ENCODE data around the gene UCP2. TPM values are rescaled to one million over a fixed set of nuclear protein-coding genes. Genes with fewer than 3 reads are reported as not detected.
A peak's percentile ranks its signal among the peaks of the same experiment; 100 is the strongest.

Gene UCP2
- polyA plus RNA-seq, 4 donors, result 26.4 to 49.8 (median 36.2) TPM

DNA sequence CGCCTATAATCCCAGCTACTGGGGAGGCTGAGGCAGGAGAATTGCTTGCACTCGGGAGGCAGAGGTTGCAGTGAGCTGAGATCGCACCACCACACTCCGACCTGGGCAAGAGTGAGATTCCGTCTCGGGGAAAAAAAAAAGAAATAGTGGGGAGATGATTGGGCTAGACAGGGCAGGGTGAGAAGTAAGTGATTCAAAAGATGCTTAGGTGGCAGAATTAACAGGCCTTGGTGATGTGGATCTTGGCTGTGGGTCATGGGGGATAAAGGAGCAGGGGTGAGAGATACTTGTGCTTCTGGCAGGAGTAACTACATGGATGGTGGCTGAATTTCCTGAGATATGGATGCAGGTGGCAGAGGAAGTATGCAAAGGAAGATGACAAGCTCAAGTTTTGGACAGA lies 39.4 kb upstream of the UCP2 start:
- no peaks in the 10 kb centered on the region for H3K9me3 ChIP-seq (ENCODE audit: control insufficient read depth in 2 of 2, insufficient read depth in 1 of 2, low read depth in 1 of 2, low read length in 1 of 2)
- peak overlapping the region in 1 of 3 donors; percentile 27 for H3K27ac ChIP-seq (ENCODE audit: low read depth in 1 of 3, low read length in 2 of 3)
- FAIRE-seq (no peak), DNase-seq (no peak)
- 93 to 95% (median 94%) methylated on average over 6 of the region's 6 CpGs for WGBS, 3 donors
- peaks cover 0 to 17% (median 0%) of the 10 kb centered on the region in 3 donors for H3K36me3 ChIP-seq (ENCODE audit: control insufficient read depth in 3 of 3, insufficient read depth in 2 of 3, low read depth in 1 of 3, low read length in 3 of 3)
- H3K27me3 ChIP-seq (ENCODE audit: control insufficient read depth in 3 of 3, insufficient read depth in 3 of 3, low read length in 3 of 3), result no peaks in the 10 kb centered on the region
- peaks cover 18 to 23% (median 22%) of the 10 kb centered on the region in 3 donors for H3K4me1 ChIP-seq (ENCODE audit: control insufficient read depth in 3 of 3, insufficient read depth in 2 of 3, low read depth in 1 of 3, low read length in 2 of 3)
- H3K4me3 ChIP-seq (ENCODE audit: low read depth in 1 of 3, low read length in 3 of 3), result no peak overlapping the region

GRCh38 chr11:74020539-74020938 lies 37.9 kb upstream of the UCP2 start:
- Histone ChIP-seq H3K27ac (ENCODE audit: low read depth in 1 of 3, low read length in 2 of 3) (peak overlapping the region in 1 of 3 donors; percentile 86), H3K4me3 (ENCODE audit: low read depth in 1 of 3, low read length in 3 of 3) (no peak overlapping the region), H3K36me3 (ENCODE audit: control insufficient read depth in 3 of 3, insufficient read depth in 2 of 3, low read depth in 1 of 3, low read length in 3 of 3) (peaks cover 0 to 23% (median 0%) of the 10 kb centered on the region in 3 donors), H3K9me3 (ENCODE audit: control insufficient read depth in 2 of 2, insufficient read depth in 1 of 2, low read depth in 1 of 2, low read length in 1 of 2) (no peaks in the 10 kb centered on the region), H3K27me3 (ENCODE audit: control insufficient read depth in 3 of 3, insufficient read depth in 3 of 3, low read length in 3 of 3) (no peaks in the 10 kb centered on the region), H3K4me1 (ENCODE audit: control insufficient read depth in 3 of 3, insufficient read depth in 2 of 3, low read depth in 1 of 3, low read length in 2 of 3) (peaks cover 22 to 24% (median 23%) of the 10 kb centered on the region in 3 donors)
- DNase-seq, result no peak
- no peak for FAIRE-seq
- WGBS, 3 donors, result 72 to 89% (median 77%) methylated on average over 4 of the region's 4 CpGs

GRCh38 chr11:74019860-74020259 lies 37.2 kb upstream of the UCP2 start:
- no peak overlapping the region for H3K4me3 ChIP-seq (ENCODE audit: low read depth in 1 of 3, low read length in 3 of 3)
- FAIRE-seq (no peak), DNase-seq (no peak)
- WGBS, 3 donors, result 66 to 74% (median 66%) methylated on average over 4 of the region's 4 CpGs
- peaks cover 0 to 25% (median 0%) of the 10 kb centered on the region in 3 donors for H3K36me3 ChIP-seq (ENCODE audit: control insufficient read depth in 3 of 3, insufficient read depth in 2 of 3, low read depth in 1 of 3, low read length in 3 of 3)
- no peaks in the 10 kb centered on the region for H3K27me3 ChIP-seq (ENCODE audit: control insufficient read depth in 3 of 3, insufficient read depth in 3 of 3, low read length in 3 of 3)
- H3K27ac ChIP-seq (ENCODE audit: low read depth in 1 of 3, low read length in 2 of 3), result peak overlapping the region; percentile 69 to 86 (median 78)
- peaks cover 22 to 24% (median 23%) of the 10 kb centered on the region in 3 donors for H3K4me1 ChIP-seq (ENCODE audit: control insufficient read depth in 3 of 3, insufficient read depth in 2 of 3, low read depth in 1 of 3, low read length in 2 of 3)
- no peaks in the 10 kb centered on the region for H3K9me3 ChIP-seq (ENCODE audit: control insufficient read depth in 2 of 2, insufficient read depth in 1 of 2, low read depth in 1 of 2, low read length in 1 of 2)

GRCh38 chr11:74019104-74019738 lies 36.6 kb upstream of the UCP2 start:
- peak; percentile 69 to 84 for DNase-seq
- Histone ChIP-seq H3K27ac (ENCODE audit: low read depth in 1 of 3, low read length in 2 of 3) (peak overlapping the region; percentile 78 to 94 (median 86)), H3K4me1 (ENCODE audit: control insufficient read depth in 3 of 3, insufficient read depth in 2 of 3, low read depth in 1 of 3, low read length in 2 of 3) (peaks cover 22 to 24% (median 23%) of the 10 kb centered on the region in 3 donors), H3K9me3 (ENCODE audit: control insufficient read depth in 2 of 2, insufficient read depth in 1 of 2, low read depth in 1 of 2, low read length in 1 of 2) (no peaks in the 10 kb centered on the region), H3K27me3 (ENCODE audit: control insufficient read depth in 3 of 3, insufficient read depth in 3 of 3, low read length in 3 of 3) (no peaks in the 10 kb centered on the region), H3K36me3 (ENCODE audit: control insufficient read depth in 3 of 3, insufficient read depth in 2 of 3, low read depth in 1 of 3, low read length in 3 of 3) (peaks cover 0 to 27% (median 0%) of the 10 kb centered on the region in 3 donors), H3K4me3 (ENCODE audit: low read depth in 1 of 3, low read length in 3 of 3) (peak overlapping the region in 1 of 3 donors; percentile 20)
- WGBS, 3 donors, result 13 to 40% (median 25%) methylated on average over 4 of the region's 4 CpGs
- FAIRE-seq, result no peak

- H3K27me3 ChIP-seq (ENCODE audit: control insufficient read depth in 3 of 3, insufficient read depth in 3 of 3, low read length in 3 of 3), result no peaks in the 10 kb centered on the region
- no peak overlapping the region for H3K4me3 ChIP-seq (ENCODE audit: low read depth in 1 of 3, low read length in 3 of 3)
- WGBS, 3 donors, result 20 to 42% (median 34%) methylated on average over 9 of the region's 9 CpGs
- peak overlapping the region; percentile 78 to 94 (median 86) for H3K27ac ChIP-seq (ENCODE audit: low read depth in 1 of 3, low read length in 2 of 3)
- no peaks in the 10 kb centered on the region for H3K9me3 ChIP-seq (ENCODE audit: control insufficient read depth in 2 of 2, insufficient read depth in 1 of 2, low read depth in 1 of 2, low read length in 1 of 2)
- H3K4me1 ChIP-seq (ENCODE audit: control insufficient read depth in 3 of 3, insufficient read depth in 2 of 3, low read depth in 1 of 3, low read length in 2 of 3), result peaks cover 22 to 24% (median 23%) of the 10 kb centered on the region in 3 donors
- peaks cover 0 to 34% (median 0%) of the 10 kb centered on the region in 3 donors for H3K36me3 ChIP-seq (ENCODE audit: control insufficient read depth in 3 of 3, insufficient read depth in 2 of 3, low read depth in 1 of 3, low read length in 3 of 3)
- FAIRE-seq (no peak), DNase-seq (peak; percentile 92 to 97)
Observed at GRCh38 chr11:74018331-74019005, 35.8 kb upstream of the UCP2 start.

- no peak for FAIRE-seq
- peak overlapping the region in 2 of 3 donors; percentile 78 to 86 for H3K27ac ChIP-seq (ENCODE audit: low read depth in 1 of 3, low read length in 2 of 3)
Observed at GRCh38 chr11:74017631-74018030, 35.0 kb upstream of the UCP2 start.

GRCh38 chr11:74015919-74016684 lies 33.5 kb upstream of the UCP2 start:
- no peak overlapping the region for H3K27ac ChIP-seq (ENCODE audit: low read depth in 1 of 3, low read length in 2 of 3)
- H3K4me1 ChIP-seq (ENCODE audit: control insufficient read depth in 3 of 3, insufficient read depth in 2 of 3, low read depth in 1 of 3, low read length in 2 of 3), result peaks cover 22 to 24% (median 23%) of the 10 kb centered on the region in 3 donors
- H3K9me3 ChIP-seq (ENCODE audit: control insufficient read depth in 2 of 2, insufficient read depth in 1 of 2, low read depth in 1 of 2, low read length in 1 of 2), result no peaks in the 10 kb centered on the region
- FAIRE-seq, result no peak
- WGBS, 3 donors, result 82 to 94% (median 86%) methylated on average over 5 of the region's 5 CpGs
- peak in 1 of 2 donors; percentile 59 for DNase-seq
- no peak overlapping the region for H3K4me3 ChIP-seq (ENCODE audit: low read depth in 1 of 3, low read length in 3 of 3)
- H3K36me3 ChIP-seq (ENCODE audit: control insufficient read depth in 3 of 3, insufficient read depth in 2 of 3, low read depth in 1 of 3, low read length in 3 of 3), result peaks cover 0 to 44% (median 0%) of the 10 kb centered on the region in 3 donors
- no peaks in the 10 kb centered on the region for H3K27me3 ChIP-seq (ENCODE audit: control insufficient read depth in 3 of 3, insufficient read depth in 3 of 3, low read length in 3 of 3)

More at GRCh38 chr11:74017631-74018030, 35.0 kb upstream of the UCP2 start:
- Histone ChIP-seq H3K4me3 (ENCODE audit: low read depth in 1 of 3, low read length in 3 of 3) (no peak overlapping the region), H3K9me3 (ENCODE audit: control insufficient read depth in 2 of 2, insufficient read depth in 1 of 2, low read depth in 1 of 2, low read length in 1 of 2) (no peaks in the 10 kb centered on the region), H3K4me1 (ENCODE audit: control insufficient read depth in 3 of 3, insufficient read depth in 2 of 3, low read depth in 1 of 3, low read length in 2 of 3) (peaks cover 22 to 24% (median 23%) of the 10 kb centered on the region in 3 donors), H3K27me3 (ENCODE audit: control insufficient read depth in 3 of 3, insufficient read depth in 3 of 3, low read length in 3 of 3) (no peaks in the 10 kb centered on the region), H3K36me3 (ENCODE audit: control insufficient read depth in 3 of 3, insufficient read depth in 2 of 3, low read depth in 1 of 3, low read length in 3 of 3) (peaks cover 0 to 34% (median 0%) of the 10 kb centered on the region in 3 donors)
- no peak for DNase-seq
- WGBS, 3 donors, result 84 to 93% (median 88%) methylated on average over 3 of the region's 3 CpGs

DNA sequence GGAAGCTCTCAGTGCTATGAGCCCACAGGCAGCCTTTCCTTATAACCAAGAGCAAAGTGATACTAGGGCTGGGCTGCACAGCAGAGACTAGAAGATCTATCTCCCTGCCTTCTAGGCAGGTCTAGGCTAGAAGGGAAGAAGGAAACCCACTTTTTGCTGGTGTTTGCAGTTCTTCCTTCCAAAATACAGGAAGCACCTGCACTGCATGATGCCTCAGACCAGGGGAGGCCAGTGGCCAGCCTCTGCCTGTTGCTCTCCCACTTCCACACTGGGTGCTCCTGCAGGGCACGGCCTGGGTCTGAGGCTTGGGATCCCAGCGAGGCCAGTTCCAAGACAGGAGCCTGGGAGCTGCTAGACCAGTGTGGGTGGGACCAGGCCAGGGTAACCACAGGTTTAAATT lies 32.2 kb upstream of the UCP2 start:
- 82 to 100% (median 93%) methylated on average over 2 of the region's 2 CpGs for WGBS, 3 donors
- DNase-seq, result no peak
- peaks cover 0 to 52% (median 0%) of the 10 kb centered on the region in 3 donors for H3K36me3 ChIP-seq (ENCODE audit: control insufficient read depth in 3 of 3, insufficient read depth in 2 of 3, low read depth in 1 of 3, low read length in 3 of 3)

More for the DNA sequence above, 32.2 kb upstream of the UCP2 start:
- no peak for FAIRE-seq
- no peaks in the 10 kb centered on the region for H3K27me3 ChIP-seq (ENCODE audit: control insufficient read depth in 3 of 3, insufficient read depth in 3 of 3, low read length in 3 of 3)
- H3K9me3 ChIP-seq (ENCODE audit: control insufficient read depth in 2 of 2, insufficient read depth in 1 of 2, low read depth in 1 of 2, low read length in 1 of 2), result no peaks in the 10 kb centered on the region
- H3K27ac ChIP-seq (ENCODE audit: low read depth in 1 of 3, low read length in 2 of 3), result no peak overlapping the region
- no peak overlapping the region for H3K4me3 ChIP-seq (ENCODE audit: low read depth in 1 of 3, low read length in 3 of 3)
- H3K4me1 ChIP-seq (ENCODE audit: control insufficient read depth in 3 of 3, insufficient read depth in 2 of 3, low read depth in 1 of 3, low read length in 2 of 3), result peaks cover 16 to 23% (median 20%) of the 10 kb centered on the region in 3 donors

All from small intestine (tissue), 7 donors.